HepG2 (cell line): ENCODE data around the gene OR1S1. TPM values are rescaled to one million over a fixed set of nuclear protein-coding genes. Genes with fewer than 3 reads are reported as not detected.

ENCODE experiments used
- AHR ChIP-seq: IDR thresholded peaks from 2 replicates; pipeline ENCODE4 v1.6.1; 2018; ENCODE audit warnings: missing genetic modification reagents, missing compliant biosample characterization
- CHD4 ChIP-seq: fragments of 200-600 bp; sonication (generic); IDR thresholded peaks from 2 replicates; pipeline ENCODE4 v1.7.0; 2017; ENCODE audit warnings: mild to moderate bottlenecking, low read length, borderline replicate concordance
- FOXC1 ChIP-seq: sonication (generic); formaldehyde crosslinking; IDR thresholded peaks from 2 replicates; pipeline ENCODE4 v1.8.0; 2022; ENCODE audit warnings: mild to moderate bottlenecking, missing genetic modification reagents, borderline replicate concordance
- GZF1 ChIP-seq: sonication (generic); formaldehyde crosslinking; IDR thresholded peaks from 2 replicates; pipeline ENCODE4 v1.5.1; 2020; ENCODE audit warnings: mild to moderate bottlenecking, missing genetic modification reagents
- HES4 ChIP-seq: sonication (generic); formaldehyde crosslinking; IDR thresholded peaks from 2 replicates; pipeline ENCODE4 v1.9.0; 2021; ENCODE audit warnings: mild to moderate bottlenecking, missing genetic modification reagents, borderline replicate concordance
- KDM3A ChIP-seq: IDR thresholded peaks from 2 replicates; pipeline ENCODE4 v1.6.1; 2018; ENCODE audit warnings: low read depth, missing compliant biosample characterization
- PITX1 ChIP-seq: sonication (generic); formaldehyde crosslinking; IDR thresholded peaks from 2 replicates; pipeline ENCODE4 v1.5.1; 2020; ENCODE audit warnings: mild to moderate bottlenecking, missing genetic modification reagents
- RARG ChIP-seq: sonication (generic); formaldehyde crosslinking; IDR thresholded peaks from 2 replicates; pipeline ENCODE4 v1.4.0; 2020; ENCODE audit warnings: low read depth, mild to moderate bottlenecking, missing genetic modification reagents
- RCOR2 ChIP-seq: IDR thresholded peaks from 2 replicates; pipeline ENCODE4 v1.6.1; 2016; ENCODE audit warnings: missing biosample characterization, missing genetic modification reagents
- TBX3 ChIP-seq: fragments of 450-650 bp; IDR thresholded peaks from 2 replicates; pipeline ENCODE4 v1.6.1; 2017; ENCODE audit warnings: antibody characterized with exemption, mild to moderate bottlenecking, inconsistent platforms, borderline replicate concordance
- ZC3H4 ChIP-seq: sonication (generic); formaldehyde crosslinking; IDR thresholded peaks from 2 replicates; pipeline ENCODE4 v1.4.0; 2020; ENCODE audit warnings: missing genetic modification reagents, borderline replicate concordance
- ZNF510 ChIP-seq: sonication (generic); formaldehyde crosslinking; IDR thresholded peaks from 2 replicates; pipeline ENCODE4 v1.4.0; 2020; ENCODE audit warnings: low read depth, mild to moderate bottlenecking, missing genetic modification reagents
- ZNF660 ChIP-seq: sonication (generic); formaldehyde crosslinking; IDR thresholded peaks from 2 replicates; pipeline ENCODE4 v1.5.1; 2020; ENCODE audit warnings: mild to moderate bottlenecking, low read depth, missing genetic modification reagents, borderline replicate concordance
- ZNF670 ChIP-seq: sonication (generic); formaldehyde crosslinking; IDR thresholded peaks from 2 replicates; pipeline ENCODE4 v1.8.0; 2022; ENCODE audit warnings: mild to moderate bottlenecking, missing genetic modification reagents, borderline replicate concordance
- ZNF878 ChIP-seq: sonication (generic); formaldehyde crosslinking; IDR thresholded peaks from 2 replicates; pipeline ENCODE4 v1.8.1; 2023; ENCODE audit warnings: mild to moderate bottlenecking, missing genetic modification reagents, moderate library complexity
- polyA plus RNA-seq, 8 experiments: library from polyadenylated mRNA; depleted of rRNA in 3 of 8; stranded (reverse) in 7 of 8; unstranded in 1 of 8; fragments of >200 nt; fragmentation: Illumina TruSeq in 4 of 8; extraction: Trizol in 4 of 8; gene quantifications; 2 replicates each; pipeline versions ENCODE4 v1.2.1 to v1.2.3, GENCODE V29; 2011 to 2016; ENCODE audit warnings: low read depth in 4 of 8, missing spikeins in 1 of 8, mixed read lengths in 1 of 8; ENCODE audit not compliant: insufficient read depth in 1 of 8
- total RNA-seq, 5 experiments: library from RNA; depleted of rRNA; stranded (reverse); fragments of >200 nt; fragmentation: Illumina TruSeq; extraction: Trizol; gene quantifications; 2 replicates each; pipeline ENCODE4 v1.2.3, GENCODE V29; 2016; ENCODE audit warnings: low read depth in 1 of 5
- TF ChIP-seq, protein P1 (sequence below): IDR thresholded peaks from 2 replicates; pipeline ENCODE4 v1.6.1; 2016; ENCODE audit warnings: low read depth, borderline replicate concordance

OR1S1 gene
- total and polyA plus RNA-seq, 2 of the 13 experiments (the other 11 are each of a cell fraction or from before 2014, with no cell fraction given): not detected

DNA sequence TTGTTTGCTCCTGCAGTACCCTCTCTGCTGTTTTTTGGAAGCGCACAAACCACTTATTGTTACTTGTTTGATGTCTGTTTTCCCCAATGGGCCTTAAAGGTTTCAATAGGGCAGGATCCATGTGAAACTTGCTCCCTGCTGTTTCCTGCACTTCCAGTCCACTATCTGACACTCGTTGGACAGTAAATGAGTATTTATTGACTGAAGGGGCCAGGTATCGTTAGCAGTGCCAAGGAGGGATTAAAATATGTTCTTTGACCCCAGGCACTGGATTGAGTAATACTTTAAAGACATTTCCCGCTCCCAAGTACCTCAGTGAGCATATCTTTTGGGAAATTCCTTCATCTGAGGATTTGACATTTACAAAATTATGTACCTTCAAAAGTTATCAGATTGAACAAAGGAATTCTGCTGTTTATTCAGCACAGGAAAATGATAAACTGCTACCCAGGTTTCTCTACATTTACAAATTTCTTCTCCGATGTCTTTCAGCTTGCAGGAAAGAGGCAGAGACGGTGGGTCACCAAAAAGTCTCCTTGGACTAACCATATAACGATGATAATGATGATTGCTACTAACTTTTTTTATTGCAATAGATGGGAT, 46.9 kb upstream of the OR1S1 start (continued):
- TF ChIP-seq, protein P1, sequence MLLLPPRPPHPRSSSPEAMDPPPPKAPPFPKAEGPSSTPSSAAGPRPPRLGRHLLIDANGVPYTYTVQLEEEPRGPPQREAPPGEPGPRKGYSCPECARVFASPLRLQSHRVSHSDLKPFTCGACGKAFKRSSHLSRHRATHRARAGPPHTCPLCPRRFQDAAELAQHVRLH: peak; percentile 70; the same call in 1 of the 2 replicates
- TF ChIP-seq RCOR2 (CRISPR knock-in tag) (peak; percentile 83), FOXC1 (CRISPR knock-in tag) (peak; percentile 55; the same call in 1 of the 2 replicates), PITX1 (CRISPR knock-in tag) (peak; percentile 100), GZF1 (CRISPR knock-in tag) (no peak), ZNF660 (CRISPR knock-in tag) (no peak), TBX3 (peak; percentile 52; the same call in 1 of the 2 replicates), ZNF670 (CRISPR knock-in tag) (peak; percentile 34; the same call in 1 of the 2 replicates), AHR (CRISPR knock-in tag) (no peak; the same call in 1 of the 2 replicates), KDM3A (CRISPR knock-in tag) (peak; percentile 23; the same call in 1 of the 2 replicates), HES4 (CRISPR knock-in tag) (no peak), ZNF878 (CRISPR knock-in tag) (no peak; the same call in 1 of the 2 replicates), ZC3H4 (CRISPR knock-in tag) (no peak), CHD4 (peak; percentile 81; the same call in 1 of the 2 replicates), ZNF510 (no peak), RARG (CRISPR knock-in tag) (no peak)
